GM19023 (cell line): Measurements from ENCODE around the gene EPN3.

Experiments used
- ATAC-seq: cut with Tn5 transposase; IDR thresholded peaks from one replicate; pipeline ENCODE4 v1.9.1; 2021; ENCODE audit warnings: mild to moderate bottlenecking, moderate library complexity; ENCODE audit not compliant: unreplicated experiment

Gene EPN3

DNA sequence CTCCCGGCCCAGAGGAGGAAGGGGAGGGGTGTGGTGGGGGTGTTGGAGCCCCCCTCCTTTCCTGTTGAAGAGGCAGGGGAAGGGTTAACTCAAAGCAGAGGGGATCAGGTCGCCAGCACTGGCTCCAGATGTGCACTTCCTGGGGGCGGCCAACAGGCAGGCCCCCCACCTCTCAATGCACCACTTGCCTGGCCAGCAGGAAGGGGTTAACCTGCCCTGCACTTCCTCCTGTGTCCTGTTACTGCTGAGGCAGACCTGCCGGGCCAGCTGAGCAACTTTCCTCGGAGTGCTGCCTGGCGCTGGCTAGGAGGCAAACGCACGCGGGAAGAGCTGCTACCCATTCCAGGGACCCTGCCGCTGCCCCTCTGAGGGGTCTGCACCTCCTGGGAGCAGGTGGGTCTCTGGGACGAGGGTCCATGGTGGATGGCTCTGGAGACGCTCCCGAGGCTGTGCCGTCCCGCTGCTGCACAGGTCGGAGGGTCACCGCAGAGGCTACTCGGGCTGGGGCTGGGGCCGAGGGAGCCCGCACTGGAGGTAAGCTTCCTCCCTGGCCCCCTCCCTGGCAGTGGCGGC lies at the start of gene EPN3:
TSS of gene EPN3 (plus strand) at position 284 of the 573 bp plus-strand sequence. CDS start 3,822 bp downstream, outside the sequence.
- ATAC-seq: no peak

- no peak for ATAC-seq
Measured at GRCh38 chr17:50483266-50483665, 49.3 kb upstream of the EPN3 start.

DNA sequence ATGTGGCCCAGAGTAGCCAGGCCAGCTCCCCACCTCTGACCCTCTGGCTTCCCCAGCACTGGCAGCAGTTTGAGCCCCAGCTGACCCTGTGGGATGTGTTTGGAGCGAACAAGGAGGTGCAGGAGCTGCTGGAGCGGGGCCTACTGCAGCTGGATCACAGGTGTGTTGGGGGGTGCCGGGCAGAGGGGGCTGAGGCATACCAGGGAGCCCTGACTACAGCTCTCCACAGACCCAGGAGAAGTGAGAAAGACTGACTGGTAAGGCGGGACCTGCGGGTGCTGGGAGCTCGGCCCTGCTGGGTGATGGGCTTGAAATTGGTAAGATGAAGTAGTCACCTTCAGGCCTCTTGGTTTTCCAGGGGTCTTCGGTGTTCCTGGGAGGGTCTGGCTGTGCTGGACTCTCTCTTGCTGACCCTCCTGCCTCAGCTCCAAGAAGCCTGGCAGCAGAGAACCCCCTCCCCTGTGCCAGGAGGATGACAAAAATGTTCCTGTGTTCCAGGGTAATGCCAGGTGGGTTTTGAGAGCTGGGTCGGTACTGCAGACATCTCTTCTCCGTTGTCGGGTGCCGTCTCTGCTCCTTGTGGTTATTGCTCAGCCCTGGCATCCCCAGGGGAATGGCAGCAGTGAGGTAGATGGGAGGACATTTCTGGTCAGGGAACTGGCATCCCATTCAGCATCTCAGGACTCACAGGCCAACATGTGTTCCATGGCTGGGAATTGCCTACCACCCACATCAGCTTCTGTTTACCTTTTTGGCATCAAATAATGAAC lies 48.0 kb upstream of the EPN3 start:
- no peak for ATAC-seq

GRCh38 chr17:50487213-50488096 lies 45.1 kb upstream of the EPN3 start:
- no peak for ATAC-seq

DNA sequence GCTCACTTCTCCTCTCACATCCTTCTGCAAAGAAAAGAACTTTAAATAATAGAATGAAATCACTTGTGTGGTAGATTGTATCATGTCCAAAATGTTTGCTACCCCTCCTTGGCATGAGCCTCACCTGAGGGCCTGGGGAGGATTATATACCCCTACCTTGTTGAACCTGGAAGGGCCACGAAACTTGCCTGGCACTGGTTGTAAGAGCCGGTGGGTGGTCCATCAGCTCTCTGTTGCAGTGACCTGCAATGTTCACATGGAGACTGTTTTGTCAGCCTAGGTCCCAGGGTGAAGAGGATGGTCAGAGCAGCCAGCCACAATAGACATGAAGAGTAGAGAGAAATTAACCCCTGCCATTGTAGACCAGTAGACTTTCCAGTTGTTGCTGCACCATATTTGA lies 43.7 kb upstream of the EPN3 start:
- ATAC-seq: no peak

- no peak for ATAC-seq
Measured at GRCh38 chr17:50491505-50491904, 41.0 kb upstream of the EPN3 start.

GRCh38 chr17:50492214-50492613 lies 40.3 kb upstream of the EPN3 start:
- no peak for ATAC-seq

- ATAC-seq: no peak
Measured at GRCh38 chr17:50493744-50494143, 38.8 kb upstream of the EPN3 start.

DNA sequence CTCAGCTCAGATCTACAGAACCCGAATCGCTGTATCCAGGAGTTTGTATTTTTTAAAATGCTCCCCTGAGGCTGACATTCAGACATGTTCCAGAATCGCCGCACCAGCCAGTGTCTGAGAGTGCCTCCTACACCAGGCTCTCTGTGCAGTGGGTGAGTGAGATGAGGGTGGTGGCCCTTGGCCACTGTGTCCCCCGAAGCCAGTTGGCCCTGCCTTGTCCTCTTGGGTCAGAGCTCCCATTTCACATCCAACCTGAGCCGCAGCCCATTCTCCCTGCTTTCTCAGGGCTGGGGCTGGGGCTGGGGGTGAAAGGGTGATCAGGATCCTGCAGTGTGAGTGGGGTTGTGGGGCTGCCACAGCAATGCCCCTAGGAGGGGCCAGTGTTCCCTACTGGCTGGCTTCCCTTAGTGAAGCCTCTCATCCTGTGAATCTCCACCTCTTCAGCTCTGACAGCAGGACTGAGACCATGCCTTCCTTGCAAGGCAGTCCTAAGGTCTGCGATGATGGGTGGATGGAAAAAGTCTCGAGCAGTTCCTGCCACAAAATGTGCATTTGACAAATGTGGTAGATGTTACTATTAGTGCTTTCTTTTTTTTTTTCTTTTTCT lies 37.2 kb upstream of the EPN3 start:
- no peak for ATAC-seq

GRCh38 chr17:50495918-50496317 lies 36.6 kb upstream of the EPN3 start:
- ATAC-seq: no peak

- no peak for ATAC-seq
Measured at GRCh38 chr17:50498021-50498874, 34.3 kb upstream of the EPN3 start.

DNA sequence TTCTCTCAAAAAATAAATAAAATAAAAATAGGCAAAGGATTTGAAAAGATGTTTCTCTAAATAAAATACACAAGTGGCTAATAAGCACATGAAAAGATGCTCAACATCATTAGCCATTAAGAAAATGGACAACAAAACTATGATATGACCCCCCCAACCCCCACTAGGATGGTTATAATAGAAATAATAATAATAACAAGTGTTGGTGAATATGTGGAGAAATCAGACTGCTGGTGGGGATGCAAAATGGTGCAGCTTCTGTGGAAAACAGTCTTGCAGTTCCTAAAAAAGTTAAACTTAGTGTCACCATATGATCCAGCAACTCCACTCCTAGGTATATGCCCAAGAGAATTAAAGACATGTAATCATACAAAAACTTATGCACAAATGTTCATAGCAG lies 33.3 kb upstream of the EPN3 start:
- no peak for ATAC-seq

DNA sequence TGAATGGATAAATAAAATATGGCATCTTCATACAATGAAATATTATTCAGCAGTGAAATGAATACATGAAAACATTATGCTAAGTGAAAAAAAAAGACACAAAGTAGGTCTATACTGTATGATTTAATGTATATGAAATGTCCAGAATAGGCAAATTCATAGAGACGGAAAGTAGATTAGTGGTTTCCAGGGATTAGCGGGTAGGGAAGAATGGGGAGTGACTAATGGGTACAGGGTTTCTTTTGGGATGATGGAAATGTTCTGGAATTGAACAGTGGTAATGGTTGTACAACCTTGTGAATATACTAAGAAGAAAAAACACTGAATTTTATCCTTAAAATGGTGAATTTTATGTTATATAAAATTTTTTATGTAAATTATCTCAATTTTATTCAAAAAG lies 32.8 kb upstream of the EPN3 start:
- no peak for ATAC-seq

DNA sequence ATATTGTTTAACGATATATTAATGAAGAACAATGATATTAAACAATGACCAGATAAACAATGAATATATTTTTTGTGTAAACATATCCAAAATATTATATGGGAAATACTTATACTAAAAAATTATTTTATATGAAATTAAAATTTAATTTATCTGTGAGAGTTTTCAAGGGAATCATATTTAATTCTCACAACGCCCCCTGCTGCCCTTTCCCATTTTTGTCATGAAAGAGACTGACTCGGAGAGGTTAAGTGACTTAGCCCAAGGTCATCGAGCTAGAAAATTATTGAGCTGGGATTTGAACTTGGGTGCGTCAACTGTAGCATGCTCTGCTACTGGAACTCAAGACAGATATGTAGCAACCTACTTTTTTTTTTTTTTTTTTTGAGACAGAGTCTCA lies 31.5 kb upstream of the EPN3 start:
- no peak for ATAC-seq

DNA sequence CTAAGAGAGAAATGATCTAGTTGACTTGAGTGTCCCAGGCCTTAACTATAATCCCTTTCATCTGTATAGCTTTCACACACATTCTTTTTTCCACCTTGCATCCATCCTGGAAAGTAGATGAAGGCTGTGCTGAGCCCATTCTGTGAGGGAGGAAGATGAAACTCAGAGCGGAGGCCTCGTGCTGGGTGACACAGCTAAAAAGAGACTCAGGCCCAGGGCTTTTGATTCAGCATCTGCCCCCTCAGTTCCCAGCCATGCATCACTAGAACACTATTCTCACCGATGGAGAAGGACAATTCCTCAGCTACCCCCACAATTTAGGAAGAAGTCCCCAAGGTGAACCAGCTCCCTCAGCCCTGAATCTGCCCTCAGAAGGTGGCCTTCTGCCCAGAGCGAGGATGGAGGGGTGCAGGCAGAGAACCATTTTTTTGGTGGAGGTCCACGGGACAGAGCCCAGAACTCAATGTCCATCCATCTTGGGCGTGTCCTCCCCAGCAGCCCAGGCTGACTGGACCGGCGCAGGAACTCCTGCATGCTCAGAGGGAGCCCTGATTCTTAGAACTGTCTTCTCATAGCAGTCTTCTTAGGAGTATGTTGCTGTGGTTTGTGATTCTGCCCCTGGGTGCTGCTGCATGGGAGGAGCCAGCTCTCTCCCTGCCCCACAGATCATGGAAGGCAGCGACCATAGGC lies 30.1 kb upstream of the EPN3 start:
- no peak for ATAC-seq

DNA sequence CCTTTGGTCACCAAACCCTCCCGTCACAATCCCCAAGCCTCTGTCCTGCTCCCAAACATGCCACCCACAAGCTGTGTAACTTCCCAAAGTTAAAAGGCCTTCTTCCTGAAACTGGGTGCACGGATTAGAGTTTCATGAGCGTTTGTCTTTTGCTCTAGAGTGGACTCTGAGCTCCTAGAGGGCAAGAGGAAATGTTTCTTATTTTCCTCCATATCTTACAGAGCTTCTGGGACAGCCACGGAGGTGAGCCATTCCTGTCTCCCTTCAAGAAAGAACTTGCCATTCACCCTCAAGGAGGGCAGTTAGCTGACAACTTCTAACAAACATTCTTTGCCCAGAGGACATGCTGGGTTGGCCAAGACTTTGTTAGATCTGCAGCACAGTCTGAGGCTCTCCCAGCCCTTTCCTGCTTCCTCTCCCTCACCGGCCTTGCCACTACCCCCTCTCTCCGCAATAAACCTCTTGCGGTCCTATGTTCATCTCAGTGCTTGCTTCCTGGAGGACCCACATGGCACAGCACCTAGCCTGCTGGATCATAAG lies 26.9 kb upstream of the EPN3 start:
- ATAC-seq: no peak

GRCh38 chr17:50506298-50506697 lies 26.2 kb upstream of the EPN3 start:
- no peak for ATAC-seq

- ATAC-seq: no peak
Measured at GRCh38 chr17:50507871-50508572, 24.5 kb upstream of the EPN3 start, which contains the start of gene MYCBPAP. Gene MYCBPAP, plus strand, starts transcription at chr17:50508439. Its CDS starts 236 bp downstream, at chr17:50508675.
